ENCODE measurements around the gene TCN1.
"Not testable (repeated sequence)": the region's sequence is repeated elsewhere in the genome, so short reads cannot be mapped to it uniquely, and the experiment has no call there.

DNA sequence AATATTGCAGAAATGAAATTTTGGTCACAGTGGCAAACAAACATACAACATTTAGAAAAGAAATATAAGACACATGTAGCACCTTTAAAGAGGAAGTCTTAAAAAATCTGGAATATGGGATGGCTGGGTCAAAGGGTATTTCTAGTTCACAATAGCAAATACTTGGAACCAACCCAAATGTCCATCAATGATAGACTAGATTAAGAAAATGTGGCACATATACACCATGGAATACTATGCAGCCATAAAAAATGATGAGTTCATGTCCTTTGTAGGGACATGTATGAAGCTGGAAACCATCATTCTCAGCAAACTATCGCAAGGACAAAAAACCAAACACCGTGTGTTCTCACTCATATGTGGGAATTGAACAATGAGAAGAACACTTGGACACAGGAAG, 37.3 kb upstream of the TCN1 start:
- TF ChIP-seq EP300, POLR2A (IDR thresholded peaks at IDR 0.05): not testable (repeated sequence)
- TF ChIP-seq, protein P1, sequence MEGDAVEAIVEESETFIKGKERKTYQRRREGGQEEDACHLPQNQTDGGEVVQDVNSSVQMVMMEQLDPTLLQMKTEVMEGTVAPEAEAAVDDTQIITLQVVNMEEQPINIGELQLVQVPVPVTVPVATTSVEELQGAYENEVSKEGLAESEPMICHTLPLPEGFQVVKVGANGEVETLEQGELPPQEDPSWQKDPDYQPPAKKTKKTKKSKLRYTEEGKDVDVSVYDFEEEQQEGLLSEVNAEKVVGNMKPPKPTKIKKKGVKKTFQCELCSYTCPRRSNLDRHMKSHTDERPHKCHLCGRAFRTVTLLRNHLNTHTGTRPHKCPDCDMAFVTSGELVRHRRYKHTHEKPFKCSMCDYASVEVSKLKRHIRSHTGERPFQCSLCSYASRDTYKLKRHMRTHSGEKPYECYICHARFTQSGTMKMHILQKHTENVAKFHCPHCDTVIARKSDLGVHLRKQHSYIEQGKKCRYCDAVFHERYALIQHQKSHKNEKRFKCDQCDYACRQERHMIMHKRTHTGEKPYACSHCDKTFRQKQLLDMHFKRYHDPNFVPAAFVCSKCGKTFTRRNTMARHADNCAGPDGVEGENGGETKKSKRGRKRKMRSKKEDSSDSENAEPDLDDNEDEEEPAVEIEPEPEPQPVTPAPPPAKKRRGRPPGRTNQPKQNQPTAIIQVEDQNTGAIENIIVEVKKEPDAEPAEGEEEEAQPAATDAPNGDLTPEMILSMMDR (IDR thresholded peaks at IDR 0.05), result not testable (repeated sequence)
